ENCODE data around the gene C17orf100. TPM values are rescaled to one million over a fixed set of nuclear protein-coding genes. Genes with fewer than 3 reads are reported as not detected.
"Not testable (repeated sequence)": the region's sequence is repeated elsewhere in the genome, so short reads cannot be mapped to it uniquely, and the experiment has no call there.

The C17orf100 gene
- total RNA-seq, 3 donors from 2014 or later, result 0.90 to 1.8 (median 1.1) TPM

- not testable (repeated sequence) for H3K9me3 Mint-ChIP-seq; ATAC-seq; H3K36me3 Mint-ChIP-seq (ENCODE audit: insufficient read depth); H3K27me3 Mint-ChIP-seq (ENCODE audit: low read depth); DNase-seq
- Mint-ChIP-seq H3K4me3 (peak overlapping the region; percentile 81), H3K4me1 (ENCODE audit: low read depth) (peaks cover 55% of the 10 kb centered on the region)
Measured at GRCh38 chr17:6655732-6656361, 4.3 kb downstream of the C17orf100 start.

DNA sequence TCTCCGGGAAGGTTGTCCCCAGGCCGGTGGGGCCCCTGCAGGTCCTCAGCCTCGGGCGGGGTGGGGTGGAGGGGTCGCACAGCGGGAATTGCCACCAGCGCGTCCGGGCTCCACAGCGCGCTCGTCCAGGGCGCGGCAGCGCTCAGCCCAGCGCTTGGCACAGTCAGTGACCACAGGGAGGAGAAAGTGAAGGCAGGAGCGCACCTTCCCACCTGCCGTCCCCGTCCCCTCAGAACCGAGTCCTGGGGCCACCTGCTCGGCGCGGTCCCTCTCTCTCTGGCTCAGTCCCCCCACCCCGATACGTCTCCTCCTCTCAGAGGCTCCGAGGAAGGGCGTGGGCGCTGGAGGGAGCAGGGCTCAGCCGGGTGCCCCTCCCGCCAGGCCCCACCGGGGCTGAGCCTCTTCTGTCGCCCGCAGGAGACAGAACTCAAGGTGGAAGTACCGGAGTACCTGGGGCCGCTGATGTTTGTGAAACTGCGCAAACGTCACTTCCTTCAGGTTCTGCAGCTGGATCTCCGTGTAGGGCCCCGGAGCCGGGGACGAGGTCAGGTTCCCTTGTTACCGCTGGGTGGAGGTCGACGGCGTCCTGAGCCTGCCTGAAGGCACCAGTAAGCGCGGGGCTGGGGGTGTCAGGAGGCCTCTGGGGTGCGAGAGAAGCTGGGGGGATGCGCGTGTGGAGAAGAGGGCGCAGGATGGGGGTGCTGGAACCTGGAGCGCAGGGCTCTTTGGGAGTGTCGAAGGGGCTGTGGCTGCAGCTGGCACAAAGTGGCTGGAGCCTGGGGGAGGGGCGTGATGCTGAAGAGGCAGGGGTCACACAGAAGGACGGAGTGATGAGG, 5.5 kb downstream of the C17orf100 start:
- not testable (repeated sequence) for H3K36me3 Mint-ChIP-seq (ENCODE audit: insufficient read depth); H3K27me3 Mint-ChIP-seq (ENCODE audit: low read depth); H3K9me3 Mint-ChIP-seq
- peak overlapping the region; percentile 86 for H3K4me3 Mint-ChIP-seq
- peaks cover 62% of the 10 kb centered on the region for H3K4me1 Mint-ChIP-seq (ENCODE audit: low read depth)
- ATAC-seq (peak; percentile 81 to 84), DNase-seq (peak; percentile 48)

DNA sequence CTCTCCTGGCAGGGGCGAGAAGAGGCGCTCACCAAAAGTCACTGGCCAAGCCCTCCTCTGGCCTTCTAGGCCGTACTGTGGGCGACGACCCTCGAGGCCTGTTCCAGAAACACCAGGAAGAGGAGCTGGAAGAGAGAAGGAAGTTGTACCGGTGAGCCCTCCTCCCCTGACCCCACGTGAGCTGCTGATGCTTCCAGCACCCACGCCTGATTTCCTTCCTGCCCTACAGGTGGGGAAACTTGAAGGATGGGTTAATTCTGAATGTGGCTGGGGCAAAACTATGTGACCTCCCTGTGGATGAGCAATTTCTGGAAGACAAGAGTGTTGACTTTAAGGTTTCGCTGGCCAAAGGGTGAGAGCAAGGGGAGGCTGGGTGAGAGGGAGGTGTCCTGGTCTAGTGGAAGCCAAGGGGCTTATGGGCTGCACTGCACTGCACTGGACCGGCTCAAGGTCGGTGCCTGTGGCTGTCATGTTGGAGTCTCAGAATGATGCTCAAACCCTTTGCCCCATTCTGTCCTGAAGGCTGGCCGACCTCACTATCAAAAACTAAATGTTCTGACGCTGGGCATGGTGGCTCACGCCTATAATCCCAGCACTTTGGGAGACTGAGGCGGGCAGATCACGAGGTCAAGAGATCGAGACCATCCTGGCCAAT, 6.2 kb downstream of the C17orf100 start:
- H3K9me3 Mint-ChIP-seq, result no peaks in the 10 kb centered on the region
- DNase-seq, result no peak
- no peaks in the 10 kb centered on the region for H3K27me3 Mint-ChIP-seq (ENCODE audit: low read depth)
- H3K4me3 Mint-ChIP-seq, result peak overlapping the region; percentile 86
- H3K36me3 Mint-ChIP-seq (ENCODE audit: insufficient read depth), result peaks cover 2% of the 10 kb centered on the region
- no peak for ATAC-seq
- peaks cover 54% of the 10 kb centered on the region for H3K4me1 Mint-ChIP-seq (ENCODE audit: low read depth)

DNA sequence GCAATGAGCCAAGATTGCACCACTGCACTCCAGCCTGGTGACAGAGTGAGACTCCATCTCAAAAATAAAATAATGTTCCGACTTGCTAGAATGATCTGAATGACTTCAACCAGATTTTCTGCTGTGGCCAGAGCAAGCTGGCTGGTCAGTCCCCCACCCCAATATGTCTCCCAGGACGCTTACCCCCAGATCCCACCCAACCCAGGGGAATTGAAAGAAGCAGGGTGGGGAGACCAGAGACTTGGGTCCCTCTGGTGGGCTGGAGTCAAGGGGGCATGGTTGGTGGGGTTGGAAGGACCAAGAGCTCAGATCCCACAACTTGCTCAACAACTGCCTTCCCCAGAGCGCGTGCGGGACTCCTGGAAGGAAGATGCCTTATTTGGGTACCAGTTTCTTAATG, 6.8 kb downstream of the C17orf100 start:
- H3K4me3 Mint-ChIP-seq, result peak overlapping the region; percentile 86
- not testable (repeated sequence) for H3K36me3 Mint-ChIP-seq (ENCODE audit: insufficient read depth); H3K27me3 Mint-ChIP-seq (ENCODE audit: low read depth); H3K9me3 Mint-ChIP-seq; ATAC-seq; DNase-seq
- peaks cover 48% of the 10 kb centered on the region for H3K4me1 Mint-ChIP-seq (ENCODE audit: low read depth)

DNA sequence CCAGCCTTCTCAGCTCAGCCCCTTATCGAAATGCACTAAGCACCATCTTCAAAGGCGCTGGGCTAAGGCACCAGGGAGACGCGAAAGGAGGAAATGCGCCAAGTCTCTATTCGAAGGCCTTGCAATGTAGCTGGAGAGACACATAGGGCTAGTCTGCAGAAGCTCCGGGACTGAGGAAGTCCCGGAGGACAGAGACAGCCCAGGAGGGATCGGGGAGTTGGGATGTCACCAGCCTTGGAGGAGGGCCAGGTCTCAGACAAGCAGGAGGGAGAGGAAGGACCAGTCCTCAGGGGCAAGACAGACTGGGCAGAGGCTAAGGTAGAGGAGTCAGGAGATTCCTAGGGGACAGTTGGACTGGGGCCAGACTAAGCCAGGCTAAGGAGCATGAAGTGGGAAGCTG, 8.5 kb downstream of the C17orf100 start:
- Mint-ChIP-seq H3K27me3 (ENCODE audit: low read depth) (no peaks in the 10 kb centered on the region), H3K4me1 (ENCODE audit: low read depth) (peaks cover 38% of the 10 kb centered on the region), H3K4me3 (no peak overlapping the region), H3K36me3 (ENCODE audit: insufficient read depth) (no peaks in the 10 kb centered on the region), H3K9me3 (no peaks in the 10 kb centered on the region)
- DNase-seq, result no peak
- no peak for ATAC-seq

- Mint-ChIP-seq H3K4me3 (no peak overlapping the region), H3K36me3 (ENCODE audit: insufficient read depth) (no peaks in the 10 kb centered on the region), H3K9me3 (no peaks in the 10 kb centered on the region), H3K27me3 (ENCODE audit: low read depth) (no peaks in the 10 kb centered on the region), H3K4me1 (ENCODE audit: low read depth) (peaks cover 33% of the 10 kb centered on the region)
- no peak for DNase-seq
- no peak for ATAC-seq
Measured at GRCh38 chr17:6660805-6661463, 9.4 kb downstream of the C17orf100 start.

GRCh38 chr17:6661464-6661848, 9.9 kb downstream of the C17orf100 start:
- H3K4me3 Mint-ChIP-seq, result no peak overlapping the region
- H3K9me3 Mint-ChIP-seq, result no peaks in the 10 kb centered on the region
- no peak for DNase-seq
- H3K36me3 Mint-ChIP-seq (ENCODE audit: insufficient read depth), result no peaks in the 10 kb centered on the region
- H3K27me3 Mint-ChIP-seq (ENCODE audit: low read depth), result no peaks in the 10 kb centered on the region
- no peak for ATAC-seq
- peaks cover 35% of the 10 kb centered on the region for H3K4me1 Mint-ChIP-seq (ENCODE audit: low read depth)

- not testable (repeated sequence) for H3K27me3 Mint-ChIP-seq (ENCODE audit: low read depth); ATAC-seq; H3K4me3 Mint-ChIP-seq; DNase-seq; H3K9me3 Mint-ChIP-seq; H3K36me3 Mint-ChIP-seq (ENCODE audit: insufficient read depth)
- H3K4me1 Mint-ChIP-seq (ENCODE audit: low read depth), result peaks cover 28% of the 10 kb centered on the region
Measured at GRCh38 chr17:6663200-6663599, 11.6 kb downstream of the C17orf100 start.

DNA sequence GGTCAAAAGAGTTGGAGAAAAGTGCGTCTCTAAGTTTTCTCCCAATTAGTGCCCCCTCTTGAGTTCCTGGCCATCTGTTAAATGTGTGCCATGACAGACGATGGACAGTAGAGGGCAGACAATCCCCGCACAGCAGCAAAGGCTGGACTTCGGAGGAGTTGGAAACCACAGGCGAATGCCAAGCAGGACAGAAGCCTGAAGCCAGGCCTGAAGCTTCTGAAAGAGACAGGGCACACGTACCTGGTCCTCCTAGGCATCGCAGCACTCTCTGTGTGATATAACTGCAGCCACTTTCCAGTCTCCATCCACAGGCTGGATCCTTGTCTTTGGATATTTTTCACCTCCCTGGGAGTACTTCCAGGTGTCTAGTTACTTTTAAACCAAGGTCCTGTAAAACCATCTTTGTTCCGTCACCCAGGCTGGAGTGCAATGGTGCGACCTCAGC, 14.5 kb downstream of the C17orf100 start:
- H3K27me3 Mint-ChIP-seq (ENCODE audit: low read depth), result no peaks in the 10 kb centered on the region
- H3K4me3 Mint-ChIP-seq, result no peak overlapping the region
- ATAC-seq (peak; percentile 66 to 80), DNase-seq (peak; percentile 33)
- no peaks in the 10 kb centered on the region for H3K9me3 Mint-ChIP-seq
- H3K4me1 Mint-ChIP-seq (ENCODE audit: low read depth), result peaks cover 15% of the 10 kb centered on the region
- H3K36me3 Mint-ChIP-seq (ENCODE audit: insufficient read depth), result no peaks in the 10 kb centered on the region

GRCh38 chr17:6666557-6666956, 15.0 kb downstream of the C17orf100 start:
- H3K4me1 Mint-ChIP-seq (ENCODE audit: low read depth), result peaks cover 10% of the 10 kb centered on the region
- DNase-seq, result no peak
- H3K4me3 Mint-ChIP-seq, result no peak overlapping the region
- H3K36me3 Mint-ChIP-seq (ENCODE audit: insufficient read depth), result no peaks in the 10 kb centered on the region
- no peak for ATAC-seq
- no peaks in the 10 kb centered on the region for H3K27me3 Mint-ChIP-seq (ENCODE audit: low read depth)
- H3K9me3 Mint-ChIP-seq, result no peaks in the 10 kb centered on the region

GRCh38 chr17:6667516-6667915, 16.0 kb downstream of the C17orf100 start:
- no peaks in the 10 kb centered on the region for H3K9me3 Mint-ChIP-seq
- H3K27me3 Mint-ChIP-seq (ENCODE audit: low read depth), result no peaks in the 10 kb centered on the region
- DNase-seq, result no peak
- no peak for ATAC-seq
- H3K36me3 Mint-ChIP-seq (ENCODE audit: insufficient read depth), result no peaks in the 10 kb centered on the region
- H3K4me1 Mint-ChIP-seq (ENCODE audit: low read depth), result peaks cover 9% of the 10 kb centered on the region
- no peak overlapping the region for H3K4me3 Mint-ChIP-seq

DNA sequence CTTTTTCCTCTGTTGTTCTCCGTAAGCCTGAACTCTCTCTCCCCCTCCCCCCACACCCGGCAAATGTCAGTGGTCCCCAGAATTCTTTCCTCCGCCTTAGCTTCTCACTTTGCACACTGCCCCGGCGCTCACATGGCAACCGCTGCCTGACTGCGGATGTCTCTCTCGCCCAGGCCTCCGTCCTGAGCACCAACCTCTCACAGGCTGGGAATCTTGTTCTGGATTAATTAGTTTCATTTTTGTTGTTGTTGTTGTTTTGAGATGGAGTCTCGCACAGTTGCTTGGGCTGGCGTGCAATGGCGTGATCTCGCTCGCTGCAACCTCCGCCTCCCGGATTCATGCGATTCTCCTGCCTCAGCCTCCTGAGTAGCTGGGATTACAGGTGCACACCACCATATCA, 16.7 kb downstream of the C17orf100 start:
- H3K4me1 Mint-ChIP-seq (ENCODE audit: low read depth), result peaks cover 9% of the 10 kb centered on the region
- H3K36me3 Mint-ChIP-seq (ENCODE audit: insufficient read depth), result no peaks in the 10 kb centered on the region
- H3K9me3 Mint-ChIP-seq, result no peaks in the 10 kb centered on the region
- H3K27me3 Mint-ChIP-seq (ENCODE audit: low read depth), result no peaks in the 10 kb centered on the region
- ATAC-seq (no peak), DNase-seq (no peak)
- no peak overlapping the region for H3K4me3 Mint-ChIP-seq

DNA sequence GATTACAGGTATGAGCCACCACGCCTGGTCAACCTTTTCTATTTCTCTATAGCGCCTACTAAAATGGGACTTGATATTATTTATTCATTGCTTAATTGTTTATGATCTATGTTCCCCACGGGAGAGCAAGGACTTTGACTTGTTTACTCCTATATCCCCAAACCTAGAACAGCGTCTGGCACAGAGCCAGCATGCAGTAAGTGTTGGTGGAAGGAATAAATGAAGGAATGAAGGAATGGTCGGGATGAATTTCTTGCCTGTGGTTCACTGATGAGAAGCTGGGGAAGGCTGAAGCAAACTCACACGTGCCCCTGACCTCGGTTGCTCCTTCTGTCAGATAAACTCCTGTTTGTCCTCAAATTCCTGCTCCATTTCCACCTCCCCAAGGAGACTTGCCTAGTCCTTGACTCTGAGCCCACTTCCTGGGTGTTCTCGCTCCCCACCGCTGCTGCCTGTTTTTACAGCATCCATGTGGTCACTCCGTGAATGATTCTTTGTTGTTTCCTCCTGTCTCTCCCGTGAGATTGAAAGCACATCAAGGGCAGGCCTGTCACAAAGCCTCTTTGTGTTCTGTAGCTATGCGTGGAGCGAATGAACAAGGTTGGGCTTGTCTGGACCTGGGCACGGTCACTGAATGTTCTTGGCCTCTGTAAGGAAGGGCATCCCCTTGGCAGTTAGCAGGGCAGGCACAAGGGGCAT, 17.3 kb downstream of the C17orf100 start:
- no peaks in the 10 kb centered on the region for H3K36me3 Mint-ChIP-seq (ENCODE audit: insufficient read depth)
- no peaks in the 10 kb centered on the region for H3K27me3 Mint-ChIP-seq (ENCODE audit: low read depth)
- no peaks in the 10 kb centered on the region for H3K9me3 Mint-ChIP-seq
- H3K4me1 Mint-ChIP-seq (ENCODE audit: low read depth), result peaks cover 9% of the 10 kb centered on the region
- no peak overlapping the region for H3K4me3 Mint-ChIP-seq
- DNase-seq (no peak), ATAC-seq (no peak)
